Loucy (cell line): Measurements from ENCODE around the gene TBC1D2B.

Source experiments
- CTCF ChIP-seq: fragments of 200-600 bp; sonication (generic); conservative IDR thresholded peaks from 2 replicates; pipeline ENCODE4 v1.5.1; 2014; ENCODE audit warnings: mild to moderate bottlenecking, antibody characterized with exemption, low read length
- EZH2phosphoT487 ChIP-seq: fragments of 200-600 bp; IDR thresholded peaks from 2 replicates; pipeline ENCODE4 v1.6.1; 2018; ENCODE audit warnings: antibody characterized with exemption, mild to moderate bottlenecking, moderate library complexity, borderline replicate concordance

GRCh38 chr15:78087951-78088772, 10.7 kb upstream of the TBC1D2B start:
- TF ChIP-seq CTCF: no peak
- no peak for TF ChIP-seq EZH2phosphoT487
